H1 (cell line): ENCODE data around the gene LILRB2. TPM values are rescaled to one million over a fixed set of nuclear protein-coding genes. Genes with fewer than 3 reads are reported as not detected.

Source experiments
- ASH2L ChIP-seq: fragments of 200-600, 300-600 bp; sonication (generic); IDR thresholded peaks from one replicate; pipeline ENCODE4 v1.7.1; 2017; ENCODE audit warnings: low read length
- BCL11A ChIP-seq, 2 experiments: IDR thresholded peaks; one replicate each; pipeline ENCODE4 v1.6.1; 2011; ENCODE audit warnings: low read depth in 2 of 2, low read length in 2 of 2, mild to moderate bottlenecking in 2 of 2
- CEBPB ChIP-seq: IDR thresholded peaks from 2 replicates; pipeline ENCODE4 v1.6.1; 2012; ENCODE audit warnings: low read depth, low read length
- CHD7 ChIP-seq: fragments of 300-600 bp; sonication (generic); IDR thresholded peaks from 2 replicates; pipeline ENCODE4 v1.7.1; 2012; ENCODE audit warnings: low read length, moderate library complexity, mild to moderate bottlenecking, inconsistent platforms; ENCODE audit not compliant: insufficient replicate concordance
- GABPA ChIP-seq: IDR thresholded peaks from 2 replicates; pipeline ENCODE4 v1.6.1; 2011; ENCODE audit warnings: mild to moderate bottlenecking, low read length, moderate library complexity, borderline replicate concordance; ENCODE audit not compliant: insufficient read depth
- JUND ChIP-seq: IDR thresholded peaks from 2 replicates; pipeline ENCODE4 v1.6.1; 2011; ENCODE audit warnings: mild to moderate bottlenecking, improper control_type of control experiment, low read length
- KDM5A ChIP-seq: fragments of 200-600 bp; IDR thresholded peaks from 2 replicates; pipeline ENCODE4 v1.7.1; 2012; ENCODE audit warnings: mild to moderate bottlenecking, low read length, inconsistent platforms, mixed read lengths
- MAX ChIP-seq: IDR thresholded peaks from 2 replicates; pipeline ENCODE4 v1.6.1; 2012; ENCODE audit warnings: inconsistent platforms
- TEAD4 ChIP-seq: IDR thresholded peaks from 2 replicates; pipeline ENCODE4 v1.6.1; 2012; ENCODE audit warnings: low read depth, low read length, inconsistent platforms, mixed read lengths
- polyA plus RNA-seq, 7 experiments: library from polyadenylated mRNA; depleted of rRNA in 3 of 7; stranded (reverse) in 5 of 7; unstranded in 2 of 7; fragments of >200 nt in 5 of 7; fragments of 200-250 nt in 2 of 7; gene quantifications; 1 replicate in 5 of 7; 2 replicates in 1 of 7; 4 replicates in 1 of 7; pipeline versions ENCODE4 v1.2.1 to v1.2.3, GENCODE V29; 2011 to 2013; ENCODE audit warnings: missing spikeins in 2 of 7, mixed read lengths in 2 of 7
- total RNA-seq: library from RNA; stranded (reverse); fragmentation: NEBNext Ultra II Directional; extraction: Animal tissue kit (Norgen Biotek cat#: 25700); gene quantifications from 2 replicates; pipeline ENCODE4 v1.2.1, GENCODE V29; 2021

The LILRB2 gene
- total and polyA plus RNA-seq, 2 of the 8 experiments (the other 6 are each of a cell fraction or from before 2014, with no cell fraction given): not detected

- TF ChIP-seq CHD7 (no peak), BCL11A (IDR thresholded peaks at IDR 0.05; ENCODE audit: low read depth in 2 of 2, low read length in 2 of 2) (no peak), GABPA (0 out of 2 replicates have a peak, but pooled peaks have one; percentile 63), CEBPB (no peak), MAX (0 out of 2 replicates have a peak, but pooled peaks have one; percentile 11), TEAD4 (peak; percentile 86), ASH2L (no peak), KDM5A (no peak), JUND (peak; percentile 69; the same call in 1 of the 2 replicates)
These were observed 49.6 kb downstream of the LILRB2 start (continued) for GRCh38 chr19:54231077-54231931.
